Measurements from ENCODE around the gene TMEM184C.

TMEM184C gene

DNA sequence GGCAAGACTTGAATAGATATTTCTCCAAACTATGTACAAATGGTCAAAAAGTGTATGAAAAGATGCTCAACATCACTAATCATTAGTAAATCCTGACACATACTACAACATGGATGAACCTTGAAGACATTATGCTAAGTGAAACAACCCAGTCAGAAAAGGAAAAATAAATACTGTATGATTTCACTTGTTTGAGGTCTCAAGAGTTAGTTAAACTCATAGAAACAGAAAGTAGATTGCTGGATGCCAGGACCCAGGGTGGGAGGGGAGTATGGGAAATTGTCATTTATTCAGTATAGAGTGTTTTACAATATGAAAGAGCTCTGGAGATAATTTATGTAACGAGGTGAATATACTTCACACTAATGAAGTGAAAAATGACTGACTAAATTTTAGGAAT, 34.4 kb downstream of the TMEM184C start:
- in situ Hi-C loops (cut with HindIII; ENCODE audit: low sequenced_read_pairs), result no loop called here
- no peak overlapping the region for H3K4me3 ChIP-seq (ENCODE audit: low read depth, low read length)
- DNase-seq (ENCODE audit: low read depth, low spot score), result no peak
- TF ChIP-seq, protein P1, sequence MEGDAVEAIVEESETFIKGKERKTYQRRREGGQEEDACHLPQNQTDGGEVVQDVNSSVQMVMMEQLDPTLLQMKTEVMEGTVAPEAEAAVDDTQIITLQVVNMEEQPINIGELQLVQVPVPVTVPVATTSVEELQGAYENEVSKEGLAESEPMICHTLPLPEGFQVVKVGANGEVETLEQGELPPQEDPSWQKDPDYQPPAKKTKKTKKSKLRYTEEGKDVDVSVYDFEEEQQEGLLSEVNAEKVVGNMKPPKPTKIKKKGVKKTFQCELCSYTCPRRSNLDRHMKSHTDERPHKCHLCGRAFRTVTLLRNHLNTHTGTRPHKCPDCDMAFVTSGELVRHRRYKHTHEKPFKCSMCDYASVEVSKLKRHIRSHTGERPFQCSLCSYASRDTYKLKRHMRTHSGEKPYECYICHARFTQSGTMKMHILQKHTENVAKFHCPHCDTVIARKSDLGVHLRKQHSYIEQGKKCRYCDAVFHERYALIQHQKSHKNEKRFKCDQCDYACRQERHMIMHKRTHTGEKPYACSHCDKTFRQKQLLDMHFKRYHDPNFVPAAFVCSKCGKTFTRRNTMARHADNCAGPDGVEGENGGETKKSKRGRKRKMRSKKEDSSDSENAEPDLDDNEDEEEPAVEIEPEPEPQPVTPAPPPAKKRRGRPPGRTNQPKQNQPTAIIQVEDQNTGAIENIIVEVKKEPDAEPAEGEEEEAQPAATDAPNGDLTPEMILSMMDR (IDR thresholded peaks at IDR 0.05; ENCODE audit: low read depth, low read length), result no peak

DNA sequence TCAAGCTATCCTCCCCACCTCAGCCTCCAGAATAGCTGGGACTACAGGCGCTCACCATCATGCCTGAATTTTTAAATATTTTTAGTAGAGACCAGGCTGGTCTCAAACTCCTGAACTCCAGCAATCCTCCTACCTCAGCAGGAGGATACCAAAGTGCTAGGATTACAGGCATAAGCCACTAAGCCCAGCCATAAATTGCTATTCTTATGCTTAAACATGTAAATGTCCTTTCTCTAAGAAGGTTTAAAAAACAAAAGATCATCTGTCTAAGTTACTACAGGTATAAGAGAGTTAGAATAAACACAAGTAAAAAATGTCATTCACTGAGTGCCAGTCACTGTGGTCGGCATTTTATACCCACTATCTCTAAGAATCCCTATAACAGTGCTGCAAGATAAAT, 38.4 kb downstream of the TMEM184C start:
- TF ChIP-seq, protein P1 (IDR thresholded peaks at IDR 0.05; ENCODE audit: low read depth, low read length), result no peak
- no peak overlapping the region for H3K4me3 ChIP-seq (ENCODE audit: low read depth, low read length)
- DNase-seq (ENCODE audit: low read depth, low spot score), result no peak
- in situ Hi-C loops (cut with HindIII; ENCODE audit: low sequenced_read_pairs), result no loop called here

DNA sequence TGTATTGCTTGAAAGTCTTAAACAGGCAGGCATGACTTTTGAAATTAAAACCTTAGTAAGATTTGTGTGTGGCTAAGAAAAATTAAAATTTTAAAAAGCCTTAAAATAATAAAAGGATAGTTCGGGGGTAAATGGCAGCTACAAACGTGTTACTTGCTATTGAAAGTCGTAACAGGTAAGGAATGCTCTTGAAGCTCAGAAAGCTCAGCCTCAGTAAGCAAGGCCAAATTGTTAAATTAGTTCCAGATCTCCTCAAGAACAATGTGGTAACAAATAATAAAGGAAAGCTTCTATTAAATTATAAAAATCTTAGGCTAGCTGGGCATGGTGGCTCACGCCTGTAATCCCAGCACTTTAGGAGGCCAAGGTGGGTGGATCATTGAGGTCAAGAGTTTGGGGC, 41.3 kb downstream of the TMEM184C start:
- no peak for DNase-seq (ENCODE audit: low read depth, low spot score)
- H3K4me3 ChIP-seq (ENCODE audit: low read depth, low read length), result no peak overlapping the region
- in situ Hi-C loops (cut with HindIII; ENCODE audit: low sequenced_read_pairs), result no loop called here
- TF ChIP-seq, protein P1 (IDR thresholded peaks at IDR 0.05; ENCODE audit: low read depth, low read length), result no peak

DNA sequence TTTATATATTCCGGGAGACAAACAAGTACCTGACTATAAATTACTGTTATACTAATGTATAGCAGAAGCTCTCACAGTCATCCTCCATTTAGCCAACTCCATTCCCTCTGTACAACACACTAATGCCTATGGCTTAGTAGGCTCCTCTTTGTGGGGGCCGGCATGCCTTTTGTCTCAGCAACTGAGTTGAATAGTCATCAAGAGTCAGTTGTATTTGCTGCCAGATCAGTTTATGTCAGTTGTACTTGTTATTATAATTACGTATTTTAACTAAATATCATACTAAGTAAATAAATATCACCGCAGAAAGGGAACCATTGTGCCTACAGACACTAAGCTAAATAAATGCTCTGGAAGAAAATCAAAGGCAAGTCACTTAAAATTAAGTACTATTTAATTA, 56.9 kb downstream of the TMEM184C start:
- no peak for DNase-seq (ENCODE audit: low read depth, low spot score)
- TF ChIP-seq, protein P1 (IDR thresholded peaks at IDR 0.05; ENCODE audit: low read depth, low read length), result no peak

DNA sequence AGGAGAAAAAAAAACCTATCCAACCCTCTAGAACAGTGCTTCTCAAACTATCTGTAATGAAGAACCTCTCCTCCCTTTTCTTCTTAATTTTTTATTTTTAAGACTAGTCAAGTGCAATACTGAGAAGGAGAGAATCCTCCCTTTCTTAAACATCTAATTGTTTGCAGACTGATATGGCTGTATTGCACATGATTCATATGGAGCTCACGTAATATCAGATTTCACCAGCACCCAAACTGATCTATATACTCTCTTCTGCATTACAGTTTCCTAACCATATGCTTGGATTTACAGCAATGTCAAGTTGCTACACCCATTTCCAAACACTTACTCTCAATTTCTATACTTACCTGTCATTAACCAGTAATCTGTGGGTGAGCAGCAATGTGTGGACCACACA, 57.3 kb downstream of the TMEM184C start:
- in situ Hi-C loops (cut with HindIII; ENCODE audit: low sequenced_read_pairs), result no loop called here
- no peak overlapping the region for H3K4me3 ChIP-seq (ENCODE audit: low read depth, low read length)
- no peak for DNase-seq (ENCODE audit: low read depth, low spot score)
- TF ChIP-seq, protein P1 (IDR thresholded peaks at IDR 0.05; ENCODE audit: low read depth, low read length), result no peak

More for the DNA sequence above, 56.9 kb downstream of the TMEM184C start:
- in situ Hi-C loops (cut with HindIII; ENCODE audit: low sequenced_read_pairs), result no loop called here
- H3K4me3 ChIP-seq (ENCODE audit: low read depth, low read length), result no peak overlapping the region

DNA sequence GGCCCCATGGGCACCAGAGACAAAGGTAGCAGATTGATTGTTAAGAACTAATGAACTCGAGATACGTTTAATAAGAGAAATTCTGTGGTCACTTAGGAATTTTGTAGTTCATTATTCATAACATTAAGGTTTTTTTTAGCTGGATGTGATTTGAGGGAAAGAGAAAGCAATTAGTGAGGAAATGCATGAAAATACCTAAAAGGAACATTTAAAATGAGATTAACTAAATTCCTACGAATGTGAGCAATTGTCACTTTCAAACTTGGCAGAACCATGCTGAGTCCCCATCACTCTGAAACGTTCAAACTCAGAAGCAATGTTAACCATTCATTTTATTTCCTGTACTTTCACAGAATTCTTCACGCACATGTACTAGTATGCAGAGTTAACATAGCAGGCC, 60.9 kb downstream of the TMEM184C start:
- in situ Hi-C loops (cut with HindIII; ENCODE audit: low sequenced_read_pairs), result no loop called here
- TF ChIP-seq, protein P1 (IDR thresholded peaks at IDR 0.05; ENCODE audit: low read depth, low read length), result no peak
- no peak for DNase-seq (ENCODE audit: low read depth, low spot score)

More for the DNA sequence above, 60.9 kb downstream of the TMEM184C start:
- H3K4me3 ChIP-seq (ENCODE audit: low read depth, low read length), result no peak overlapping the region
